OCI-LY3 (cell line): ENCODE data around the gene SPAG6.

ENCODE experiments used
- H2AFZ ChIP-seq: fragments of 200-600, 300-600 bp; shearing (Covaris generic); 2 replicates; pipeline ENCODE4 v1.6.0; 2014; ENCODE audit warnings: antibody characterized with exemption, low read depth, low read length
- H3K27ac ChIP-seq: fragments of 200-600, 300-600 bp; sonication (generic); 2 replicates; pipeline ENCODE4 v1.5.1; 2014; ENCODE audit warnings: mild to moderate bottlenecking, low read length, moderate library complexity, mixed read lengths
- H3K27me3 ChIP-seq: fragments of 200-600, 300-600 bp; sonication (generic); 2 replicates; pipeline ENCODE4 v1.6.1; 2014; ENCODE audit warnings: low read depth, low read length, mixed read lengths
- H3K36me3 ChIP-seq: fragments of 200-600, 300-600 bp; sonication (generic); replicated peaks from 2 replicates; pipeline ENCODE3; 2014; ENCODE audit warnings: low read depth, low read length, mixed read lengths
- H3K4me1 ChIP-seq: fragments of 300-600, 200-600 bp; sonication (generic); 2 replicates; pipeline ENCODE4 v1.6.1; 2014; ENCODE audit warnings: low read length, mixed read lengths
- H3K4me2 ChIP-seq: fragments of 200-600, 300-600 bp; sonication (generic); 2 replicates; pipeline ENCODE4 v1.6.1; 2014; ENCODE audit warnings: low read length, mixed read lengths
- H3K4me3 ChIP-seq: fragments of 300-600, 200-600 bp; sonication (generic); 2 replicates; pipeline ENCODE4 v1.5.1; 2014; ENCODE audit warnings: antibody characterized with exemption, mild to moderate bottlenecking, low read length, moderate library complexity
- H3K79me2 ChIP-seq: fragments of 300-600, 200-600 bp; shearing (Covaris generic); 2 replicates; pipeline ENCODE4 v1.6.1; 2014; ENCODE audit warnings: mild to moderate bottlenecking, low read length, mixed read lengths
- H3K9ac ChIP-seq: fragments of 300-600, 200-600 bp; shearing (Covaris generic); 2 replicates; pipeline ENCODE4 v1.6.0; 2014; ENCODE audit warnings: mild to moderate bottlenecking, low read length, moderate library complexity
- H3K9me3 ChIP-seq: fragments of 200-600, 300-600 bp; shearing (Covaris generic); 2 replicates; pipeline ENCODE4 v1.6.1; 2014; ENCODE audit warnings: low read length, mixed read lengths; ENCODE audit not compliant: insufficient read depth
- H4K20me1 ChIP-seq: fragments of 200-600, 300-600 bp; sonication (generic); 2 replicates; pipeline ENCODE4 v1.6.1; 2016; ENCODE audit warnings: low read length, mixed read lengths; ENCODE audit not compliant: insufficient read depth
- EZH2phosphoT487 ChIP-seq: fragments of 200-600 bp; shearing (Covaris generic); IDR thresholded peaks from 2 replicates; pipeline ENCODE4 v1.6.1; 2018; ENCODE audit warnings: antibody characterized with exemption, mixed run types, low read depth
- TF ChIP-seq, protein P1 (sequence below): fragments of 200-600, 300-600 bp; sonication (generic); IDR thresholded peaks from 2 replicates; pipeline ENCODE4 v1.5.1; 2014; ENCODE audit warnings: antibody characterized with exemption, low read length, low read depth

The SPAG6 gene

DNA sequence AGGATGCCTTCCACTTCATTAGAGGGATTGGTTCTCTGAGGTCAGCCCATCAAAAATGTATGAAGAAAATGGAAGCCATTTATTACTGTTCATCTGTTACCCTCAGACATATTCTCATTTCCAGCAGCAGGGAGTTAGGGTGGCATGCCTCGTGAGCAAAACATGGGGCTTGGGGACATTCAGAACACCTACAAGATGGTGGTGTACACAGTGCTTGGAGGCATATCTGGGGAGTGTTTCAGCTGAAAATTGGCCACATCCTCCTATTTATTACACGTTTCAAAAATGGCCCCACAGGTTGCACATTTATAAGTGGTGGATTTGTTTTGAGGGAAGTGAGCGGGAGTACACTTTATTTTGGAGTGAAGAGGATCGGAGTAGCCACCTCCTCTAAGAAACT lies 93.4 kb downstream of the SPAG6 start:
- Histone ChIP-seq H4K20me1 (no peaks in the 10 kb centered on the region), H3K4me2 (0 out of 2 replicates have a peak overlapping the region, but pooled peaks have one; percentile 86), H3K4me3 (peak overlapping the region; percentile 92; the same call in 1 of the 2 replicates)

GRCh38 chr10:22442063-22442462 lies 96.8 kb downstream of the SPAG6 start:
- Histone ChIP-seq H3K9ac (no peak overlapping the region), H3K36me3 (no peaks in the 10 kb centered on the region), H2AFZ (no peak overlapping the region), H3K9me3 (no peaks in the 10 kb centered on the region), H3K4me3 (no peak overlapping the region), H3K79me2 (no peaks in the 10 kb centered on the region), H3K27ac (no peak overlapping the region), H3K4me2 (no peak overlapping the region), H3K27me3 (0 out of 2 replicates have a peak, but pooled peaks cover 3% of the 10 kb centered on the region), H4K20me1 (no peaks in the 10 kb centered on the region), H3K4me1 (peaks cover 34% of the 10 kb centered on the region)
- no peak for TF ChIP-seq EZH2phosphoT487
- TF ChIP-seq, protein P1, sequence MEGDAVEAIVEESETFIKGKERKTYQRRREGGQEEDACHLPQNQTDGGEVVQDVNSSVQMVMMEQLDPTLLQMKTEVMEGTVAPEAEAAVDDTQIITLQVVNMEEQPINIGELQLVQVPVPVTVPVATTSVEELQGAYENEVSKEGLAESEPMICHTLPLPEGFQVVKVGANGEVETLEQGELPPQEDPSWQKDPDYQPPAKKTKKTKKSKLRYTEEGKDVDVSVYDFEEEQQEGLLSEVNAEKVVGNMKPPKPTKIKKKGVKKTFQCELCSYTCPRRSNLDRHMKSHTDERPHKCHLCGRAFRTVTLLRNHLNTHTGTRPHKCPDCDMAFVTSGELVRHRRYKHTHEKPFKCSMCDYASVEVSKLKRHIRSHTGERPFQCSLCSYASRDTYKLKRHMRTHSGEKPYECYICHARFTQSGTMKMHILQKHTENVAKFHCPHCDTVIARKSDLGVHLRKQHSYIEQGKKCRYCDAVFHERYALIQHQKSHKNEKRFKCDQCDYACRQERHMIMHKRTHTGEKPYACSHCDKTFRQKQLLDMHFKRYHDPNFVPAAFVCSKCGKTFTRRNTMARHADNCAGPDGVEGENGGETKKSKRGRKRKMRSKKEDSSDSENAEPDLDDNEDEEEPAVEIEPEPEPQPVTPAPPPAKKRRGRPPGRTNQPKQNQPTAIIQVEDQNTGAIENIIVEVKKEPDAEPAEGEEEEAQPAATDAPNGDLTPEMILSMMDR: no peak

More for the DNA sequence above, 93.4 kb downstream of the SPAG6 start:
- no peaks in the 10 kb centered on the region for H3K27me3 ChIP-seq
- H3K9ac ChIP-seq: no peak overlapping the region
- H3K36me3 ChIP-seq: no peaks in the 10 kb centered on the region
- no peak overlapping the region for H2AFZ ChIP-seq
- H3K79me2 ChIP-seq: no peaks in the 10 kb centered on the region
- no peak for TF ChIP-seq EZH2phosphoT487
- no peak overlapping the region for H3K27ac ChIP-seq
- no peaks in the 10 kb centered on the region for H3K9me3 ChIP-seq
- H3K4me1 ChIP-seq: peaks cover 27% of the 10 kb centered on the region

GRCh38 chr10:22442468-22442867 lies 97.2 kb downstream of the SPAG6 start:
- Histone ChIP-seq H4K20me1 (no peaks in the 10 kb centered on the region), H3K27me3 (0 out of 2 replicates have a peak, but pooled peaks cover 3% of the 10 kb centered on the region), H3K4me1 (peaks cover 34% of the 10 kb centered on the region), H3K36me3 (no peaks in the 10 kb centered on the region), H3K9ac (no peak overlapping the region), H3K4me3 (no peak overlapping the region), H3K79me2 (no peaks in the 10 kb centered on the region), H2AFZ (no peak overlapping the region), H3K27ac (no peak overlapping the region), H3K9me3 (no peaks in the 10 kb centered on the region), H3K4me2 (no peak overlapping the region)
- no peak for TF ChIP-seq EZH2phosphoT487
- TF ChIP-seq, protein P1: no peak

DNA sequence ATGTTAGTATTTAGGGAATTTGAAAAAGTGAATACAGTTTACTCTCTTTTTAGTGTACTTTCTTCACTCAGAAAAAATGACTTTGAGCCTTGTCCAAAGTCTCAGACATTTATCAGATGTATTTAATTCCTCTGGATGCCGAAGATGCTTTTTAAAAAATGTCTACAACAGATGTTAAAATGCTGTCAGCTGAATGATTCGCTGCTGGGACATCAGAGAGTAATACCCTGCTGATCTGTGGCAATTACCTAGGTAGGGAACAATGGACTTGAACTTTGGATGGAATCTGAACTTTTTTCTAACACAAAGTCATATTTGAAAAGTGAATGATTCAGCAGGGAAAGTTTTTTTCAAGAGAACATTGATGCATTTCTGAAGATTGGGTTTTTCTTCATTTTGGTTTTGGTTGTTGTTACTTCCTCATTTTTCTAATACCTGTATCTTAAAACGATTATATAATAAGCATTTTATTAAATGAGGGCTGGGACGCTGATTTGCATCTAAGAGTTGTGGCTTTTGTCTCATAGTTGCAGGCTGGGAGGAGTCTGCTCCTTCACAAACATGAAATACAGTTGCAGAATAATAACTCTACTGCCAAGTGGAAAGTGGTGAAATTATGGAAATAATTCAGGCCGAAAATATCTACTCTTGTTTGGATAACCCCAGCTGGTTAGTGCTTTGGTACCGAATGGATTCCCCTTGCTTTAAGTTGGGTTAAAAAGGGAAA lies 98.0 kb downstream of the SPAG6 start:
- H3K79me2 ChIP-seq: no peaks in the 10 kb centered on the region
- no peak overlapping the region for H3K9ac ChIP-seq
- H3K27ac ChIP-seq: no peak overlapping the region
- no peak overlapping the region for H2AFZ ChIP-seq
- 0 out of 2 replicates have a peak overlapping the region, but pooled peaks have one; percentile 20 for H3K4me3 ChIP-seq
- TF ChIP-seq EZH2phosphoT487: no peak
- TF ChIP-seq, protein P1: no peak
- H3K4me1 ChIP-seq: peaks cover 30% of the 10 kb centered on the region
- H3K27me3 ChIP-seq: 0 out of 2 replicates have a peak, but pooled peaks cover 3% of the 10 kb centered on the region
- H3K9me3 ChIP-seq: no peaks in the 10 kb centered on the region
- no peaks in the 10 kb centered on the region for H4K20me1 ChIP-seq
- H3K4me2 ChIP-seq: peak overlapping the region; percentile 61
- H3K36me3 ChIP-seq: no peaks in the 10 kb centered on the region
